CD4-positive, alpha-beta memory T cell (primary cell): ENCODE data around the gene ELFN1. TPM values are rescaled to one million over a fixed set of nuclear protein-coding genes. Genes with fewer than 3 reads are reported as not detected.

Experiments
- CTCF ChIA-PET: fragments of 350-600 bp; sonication (Branson Sonifier 250); formaldehyde crosslinking; loops from one replicate; lab custom pipeline; 2021; ENCODE audit warnings: inconsistent platforms; ENCODE audit not compliant: partially characterized antibody; lab: Charles Lee
- POLR2A ChIA-PET: fragments of 350-600 bp; sonication (Branson Sonifier 250); formaldehyde crosslinking; loops from one replicate; lab custom pipeline; 2021; ENCODE audit not compliant: partially characterized antibody; lab: Charles Lee
- DNase-seq, 5 donors: peaks; one replicate each; pipeline versions ENCODE4 v3.0.0 to v3.0.0-alpha.2; 2020 to 2022; ENCODE audit warnings: mixed read lengths in 1 of 5
- H3K27ac ChIP-seq: one replicate; pipeline ENCODE4 v1.7.0; 2013; ENCODE audit warnings: low read depth, low read length
- H3K27me3 ChIP-seq: 2 replicates; pipeline ENCODE4 v1.7.0; 2013; ENCODE audit warnings: mild to moderate bottlenecking, low read length, moderate library complexity; ENCODE audit not compliant: insufficient read depth
- H3K36me3 ChIP-seq: 2 replicates; pipeline ENCODE4 v1.7.0; 2013; ENCODE audit warnings: mild to moderate bottlenecking, low read length, moderate library complexity; ENCODE audit not compliant: insufficient read depth
- H3K4me1 ChIP-seq: 2 replicates; pipeline ENCODE4 v1.7.0; 2013; ENCODE audit warnings: mild to moderate bottlenecking, low read length, moderate library complexity; ENCODE audit not compliant: insufficient read depth
- H3K4me3 ChIP-seq, 2 donors: one replicate each; pipeline ENCODE4 v1.7.0; 2013; ENCODE audit warnings: low read length in 2 of 2, mild to moderate bottlenecking in 1 of 2
- H3K9me3 ChIP-seq, 2 donors: one replicate each; pipeline ENCODE4 v1.7.0; 2013; ENCODE audit warnings: low read length in 2 of 2, control low read depth in 1 of 2; ENCODE audit not compliant: control insufficient read depth in 1 of 2
- H3K27ac Mint-ChIP-seq, 7 donors: one replicate each; pipeline ENCODE4 v1.8.0; 2020 to 2021; ENCODE audit warnings: mixed read lengths in 7 of 7, mild to moderate bottlenecking in 6 of 7, inconsistent platforms in 3 of 7, moderate library complexity in 3 of 7
- H3K27me3 Mint-ChIP-seq, 2 donors: one replicate each; pipeline ENCODE4 v1.8.0; 2020 to 2021; ENCODE audit warnings: mixed read lengths in 2 of 2
- H3K36me3 Mint-ChIP-seq, 2 donors: one replicate each; pipeline ENCODE4 v1.8.0; 2020 to 2021; ENCODE audit warnings: mixed read lengths in 2 of 2, inconsistent platforms in 1 of 2, mild to moderate bottlenecking in 1 of 2
- H3K4me1 Mint-ChIP-seq, 4 donors: one replicate each; pipeline ENCODE4 v1.8.0; 2020 to 2021; ENCODE audit warnings: mixed read lengths in 4 of 4, mild to moderate bottlenecking in 1 of 4
- H3K4me3 Mint-ChIP-seq, 8 donors: one replicate each; pipeline ENCODE4 v1.8.0; 2020 to 2021; ENCODE audit warnings: mixed read lengths in 8 of 8, mild to moderate bottlenecking in 7 of 8, moderate library complexity in 6 of 8, inconsistent platforms in 3 of 8
- H3K9me3 Mint-ChIP-seq, 8 donors: one replicate each; pipeline ENCODE4 v1.8.0; 2020 to 2021; ENCODE audit warnings: mixed read lengths in 8 of 8, mild to moderate bottlenecking in 5 of 8, inconsistent platforms in 3 of 8, moderate library complexity in 1 of 8
- intact Hi-C: fragments of 100-400 bp; cut with micrococcal nuclease; formaldehyde crosslinking; loops from one replicate; pipeline ENCODE4 v1.15.1; 2023
- polyA plus RNA-seq, 2 donors: library from polyadenylated mRNA; unstranded; fragments of 300-500 nt; fragmentation: Illumina TruSeq; gene quantifications; one replicate each; pipeline ENCODE4 v1.2.3, GENCODE V29; 2021
- total RNA-seq, 2 experiments: library from RNA; stranded (reverse); gene quantifications; one replicate each; pipeline ENCODE4 v1.2.3, GENCODE V29; 2021

ELFN1 gene
- total and polyA plus RNA-seq, 4 experiments from 2014 or later: 0.12 TPM; not detected in 3

GRCh38 chr7:1691096-1691495 lies 21.0 kb downstream of the ELFN1 start:
- Mint-ChIP-seq H3K27ac (no peak overlapping the region), H3K27me3 (peaks cover 10 to 11% of the 10 kb centered on the region in 2 donors), H3K36me3 (peaks cover 0 to 1% of the 10 kb centered on the region in 2 donors), H3K4me3 (no peak overlapping the region), H3K4me1 (no peaks in the 10 kb centered on the region), H3K9me3 (peaks cover 0 to 21% (median 14%) of the 10 kb centered on the region in 8 donors)
- ChIA-PET CTCF (no interaction called here), POLR2A (no interaction called here)
- H3K27ac ChIP-seq: no peak overlapping the region
- H3K27me3 ChIP-seq: no peaks in the 10 kb centered on the region
- DNase-seq: no peak
- no peaks in the 10 kb centered on the region for H3K9me3 ChIP-seq
- no peak overlapping the region for H3K4me3 ChIP-seq
- H3K4me1 ChIP-seq: no peaks in the 10 kb centered on the region
- intact Hi-C loops: no loop called here
- H3K36me3 ChIP-seq: no peaks in the 10 kb centered on the region

- no peak overlapping the region for H3K4me3 Mint-ChIP-seq
- intact Hi-C loops: no loop called here
- ChIA-PET CTCF (no interaction called here), POLR2A (no interaction called here)
- H3K27ac ChIP-seq: no peak overlapping the region
- H3K36me3 Mint-ChIP-seq: peaks cover 0 to 1% of the 10 kb centered on the region in 2 donors
- peaks cover 0 to 14% (median 8%) of the 10 kb centered on the region in 8 donors for H3K9me3 Mint-ChIP-seq
- no peaks in the 10 kb centered on the region for H3K36me3 ChIP-seq
- no peak overlapping the region for H3K27ac Mint-ChIP-seq
- no peak for DNase-seq
- no peaks in the 10 kb centered on the region for H3K4me1 Mint-ChIP-seq
- no peaks in the 10 kb centered on the region for H3K9me3 ChIP-seq
- H3K4me1 ChIP-seq: no peaks in the 10 kb centered on the region
- no peaks in the 10 kb centered on the region for H3K27me3 ChIP-seq
- no peak overlapping the region for H3K4me3 ChIP-seq
- peaks cover 8 to 11% of the 10 kb centered on the region in 2 donors for H3K27me3 Mint-ChIP-seq
These were observed 21.8 kb downstream of the ELFN1 start for GRCh38 chr7:1691601-1692514.

GRCh38 chr7:1692515-1693418 lies 22.7 kb downstream of the ELFN1 start:
- H3K4me1 ChIP-seq: no peaks in the 10 kb centered on the region
- Mint-ChIP-seq H3K9me3 (peaks cover 0 to 10% (median 5%) of the 10 kb centered on the region in 8 donors), H3K27me3 (peaks cover 8 to 11% of the 10 kb centered on the region in 2 donors), H3K27ac (no peak overlapping the region), H3K4me1 (peaks cover 0 to 3% (median 0%) of the 10 kb centered on the region in 4 donors), H3K36me3 (peaks cover 0 to 1% of the 10 kb centered on the region in 2 donors), H3K4me3 (no peak overlapping the region)
- H3K27me3 ChIP-seq: no peaks in the 10 kb centered on the region
- CTCF ChIA-PET: no interaction called here
- H3K27ac ChIP-seq: no peak overlapping the region
- no peak overlapping the region for H3K4me3 ChIP-seq
- intact Hi-C loops: no loop called here
- POLR2A ChIA-PET: no interaction called here
- H3K36me3 ChIP-seq: no peaks in the 10 kb centered on the region
- H3K9me3 ChIP-seq: no peaks in the 10 kb centered on the region
- DNase-seq: no peak

- no peak for DNase-seq
- Mint-ChIP-seq H3K27me3 (peaks cover 8 to 11% of the 10 kb centered on the region in 2 donors), H3K4me1 (peaks cover 0 to 3% (median 0%) of the 10 kb centered on the region in 4 donors), H3K9me3 (peaks cover 0 to 8% (median 3%) of the 10 kb centered on the region in 8 donors), H3K4me3 (no peak overlapping the region), H3K27ac (no peak overlapping the region), H3K36me3 (no peaks in the 10 kb centered on the region)
- H3K4me1 ChIP-seq: no peaks in the 10 kb centered on the region
- no peak overlapping the region for H3K4me3 ChIP-seq
- H3K27ac ChIP-seq: no peak overlapping the region
- no peaks in the 10 kb centered on the region for H3K27me3 ChIP-seq
- ChIA-PET CTCF (no interaction called here), POLR2A (no interaction called here)
- H3K36me3 ChIP-seq: no peaks in the 10 kb centered on the region
- no peaks in the 10 kb centered on the region for H3K9me3 ChIP-seq
- intact Hi-C loops: no loop called here
These were observed 23.4 kb downstream of the ELFN1 start for GRCh38 chr7:1693419-1693990.

GRCh38 chr7:1693991-1694524 lies 24.0 kb downstream of the ELFN1 start:
- H3K9me3 Mint-ChIP-seq: peaks cover 0 to 5% (median 0%) of the 10 kb centered on the region in 8 donors
- no peaks in the 10 kb centered on the region for H3K4me1 ChIP-seq
- no peaks in the 10 kb centered on the region for H3K36me3 ChIP-seq
- no peak overlapping the region for H3K4me3 Mint-ChIP-seq
- H3K27me3 Mint-ChIP-seq: peaks cover 8 to 11% of the 10 kb centered on the region in 2 donors
- H3K27ac ChIP-seq: no peak overlapping the region
- H3K27ac Mint-ChIP-seq: no peak overlapping the region
- no peaks in the 10 kb centered on the region for H3K9me3 ChIP-seq
- H3K4me1 Mint-ChIP-seq: peaks cover 0 to 3% (median 0%) of the 10 kb centered on the region in 4 donors
- POLR2A ChIA-PET: no interaction called here
- no peak overlapping the region for H3K4me3 ChIP-seq
- no peaks in the 10 kb centered on the region for H3K36me3 Mint-ChIP-seq
- no peak for DNase-seq
- H3K27me3 ChIP-seq: no peaks in the 10 kb centered on the region
- intact Hi-C loops: no loop called here
- CTCF ChIA-PET: no interaction called here

GRCh38 chr7:1694611-1695511 lies 24.8 kb downstream of the ELFN1 start:
- Histone ChIP-seq H3K4me1 (no peaks in the 10 kb centered on the region), H3K4me3 (no peak overlapping the region), H3K27me3 (no peaks in the 10 kb centered on the region), H3K36me3 (no peaks in the 10 kb centered on the region), H3K27ac (no peak overlapping the region), H3K9me3 (no peaks in the 10 kb centered on the region)
- H3K27ac Mint-ChIP-seq: no peak overlapping the region
- peaks cover 0 to 2% (median 0%) of the 10 kb centered on the region in 8 donors for H3K9me3 Mint-ChIP-seq
- peaks cover 0 to 3% (median 0%) of the 10 kb centered on the region in 4 donors for H3K4me1 Mint-ChIP-seq
- intact Hi-C loops: no loop called here
- POLR2A ChIA-PET: no interaction called here
- H3K36me3 Mint-ChIP-seq: no peaks in the 10 kb centered on the region
- DNase-seq: no peak
- H3K27me3 Mint-ChIP-seq: peaks cover 7 to 11% of the 10 kb centered on the region in 2 donors
- CTCF ChIA-PET: no interaction called here
- no peak overlapping the region for H3K4me3 Mint-ChIP-seq
